Activated T-cell treated with anti-CD3 and anti-CD28 coated beads, Interleukin-2, amount 50 U/mL, for 72 hours (primary cell): ENCODE data around the gene NPAS2. TPM values are rescaled to one million over a fixed set of nuclear protein-coding genes. Genes with fewer than 3 reads are reported as not detected.
A peak's percentile ranks its signal among the peaks of the same experiment; 100 is the strongest.

Experiments used
- ATAC-seq, 2 donors: fragments of 150-1000 bp; cut with Tn5 transposase; replicated peaks in 1 of 2; 2 replicates each; pipeline ENCODE4 v1.10.0; 2021; ENCODE audit warnings: moderate library complexity in 2 of 2, mild to moderate bottlenecking in 1 of 2
- DNase-seq, 2 donors: peaks; one replicate each; pipeline ENCODE4 v3.0.0; 2021 to 2022; ENCODE audit warnings: mixed read lengths in 1 of 2
- H3K27ac Mint-ChIP-seq: one replicate; pipeline ENCODE4 v1.8.0; 2022; ENCODE audit warnings: mild to moderate bottlenecking, moderate library complexity, mixed read lengths
- H3K27me3 Mint-ChIP-seq: one replicate; pipeline ENCODE4 v1.8.0; 2022; ENCODE audit warnings: low read depth, mixed read lengths
- H3K36me3 Mint-ChIP-seq, 2 donors: one replicate each; pipeline ENCODE4 v1.8.0; 2022; ENCODE audit warnings: mixed read lengths in 2 of 2, mild to moderate bottlenecking in 1 of 2; ENCODE audit not compliant: insufficient read depth in 2 of 2
- H3K4me1 Mint-ChIP-seq: one replicate; pipeline ENCODE4 v1.8.0; 2022; ENCODE audit warnings: low read depth, mixed read lengths
- H3K4me3 Mint-ChIP-seq, 2 donors: one replicate each; pipeline ENCODE4 v1.8.0; 2022; ENCODE audit warnings: mild to moderate bottlenecking in 2 of 2, mixed read lengths in 2 of 2, moderate library complexity in 2 of 2
- H3K9me3 Mint-ChIP-seq, 2 donors: one replicate each; pipeline ENCODE4 v1.8.0; 2022; ENCODE audit warnings: mixed read lengths in 2 of 2
- total RNA-seq, 2 donors: library from RNA; stranded (reverse); gene quantifications; one replicate each; pipeline ENCODE4 v1.2.3, GENCODE V29; 2022

Gene NPAS2
- total RNA-seq, 2 donors from 2014 or later: 4.8 to 8.4 TPM

DNA sequence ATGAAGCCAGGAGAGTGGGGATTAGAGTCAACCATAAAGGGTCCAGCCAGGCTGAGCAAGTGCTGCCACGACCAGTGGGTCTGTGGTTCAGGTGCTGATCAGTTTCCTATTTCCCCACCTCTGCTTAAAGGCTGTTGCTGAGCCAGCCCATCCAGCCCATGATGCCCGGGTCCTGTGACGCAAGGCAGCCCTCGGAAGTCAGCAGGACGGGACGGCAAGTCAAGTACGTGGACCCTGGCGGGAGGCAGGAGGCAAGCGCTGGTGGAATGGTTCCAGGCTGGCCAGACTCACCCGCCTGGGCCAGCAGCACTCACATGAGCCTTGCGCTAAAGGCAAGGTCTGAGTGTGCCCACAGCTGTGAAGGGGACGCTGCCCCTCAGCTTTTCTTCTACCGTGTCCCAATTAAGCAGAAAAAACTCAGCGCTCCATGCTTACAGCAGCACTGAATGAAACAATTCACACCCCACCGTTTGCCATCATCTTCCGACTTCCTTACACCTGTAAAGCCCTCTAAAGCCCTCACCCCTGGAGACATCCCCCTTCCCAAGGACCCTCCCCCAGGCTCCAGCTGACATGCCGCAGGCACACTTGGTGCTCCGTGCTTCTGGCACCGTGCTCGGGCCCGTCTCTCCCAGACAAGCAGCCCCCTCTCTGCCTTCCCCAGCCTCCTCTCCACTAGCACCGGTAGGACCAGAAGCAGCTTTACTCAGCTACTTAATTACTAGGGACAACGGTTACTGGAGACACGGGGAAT lies 170.9 kb downstream of the NPAS2 start:
- ATAC-seq: no peak
- no peak overlapping the region for H3K27ac Mint-ChIP-seq
- H3K9me3 Mint-ChIP-seq: no peaks in the 10 kb centered on the region
- no peaks in the 10 kb centered on the region for H3K4me1 Mint-ChIP-seq
- H3K27me3 Mint-ChIP-seq: no peaks in the 10 kb centered on the region
- H3K36me3 Mint-ChIP-seq: no peaks in the 10 kb centered on the region
- DNase-seq: no peak
- H3K4me3 Mint-ChIP-seq: no peak overlapping the region

DNA sequence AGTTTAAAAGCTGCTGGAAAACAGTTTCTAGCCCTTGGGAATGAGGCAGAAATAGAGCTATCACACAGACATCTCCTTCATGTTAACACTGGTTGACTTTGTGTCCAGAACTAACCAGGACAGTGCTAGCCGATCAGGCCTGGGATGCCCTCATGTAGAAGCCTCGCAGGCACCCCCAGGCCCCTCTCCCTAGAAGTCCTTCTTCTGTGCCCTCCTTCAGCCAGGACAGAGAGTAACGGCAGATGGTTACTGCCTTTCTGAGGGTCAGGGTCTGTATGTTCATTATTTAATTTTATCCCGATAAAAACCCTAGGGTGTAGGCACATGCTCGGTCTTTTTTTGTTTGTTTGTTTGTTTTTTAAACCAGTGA lies 171.4 kb downstream of the NPAS2 start:
- H3K36me3 Mint-ChIP-seq: no peaks in the 10 kb centered on the region
- no peaks in the 10 kb centered on the region for H3K4me1 Mint-ChIP-seq
- DNase-seq (no peak), ATAC-seq (no peak)
- no peak overlapping the region for H3K4me3 Mint-ChIP-seq
- no peak overlapping the region for H3K27ac Mint-ChIP-seq
- no peaks in the 10 kb centered on the region for H3K27me3 Mint-ChIP-seq
- H3K9me3 Mint-ChIP-seq: no peaks in the 10 kb centered on the region

DNA sequence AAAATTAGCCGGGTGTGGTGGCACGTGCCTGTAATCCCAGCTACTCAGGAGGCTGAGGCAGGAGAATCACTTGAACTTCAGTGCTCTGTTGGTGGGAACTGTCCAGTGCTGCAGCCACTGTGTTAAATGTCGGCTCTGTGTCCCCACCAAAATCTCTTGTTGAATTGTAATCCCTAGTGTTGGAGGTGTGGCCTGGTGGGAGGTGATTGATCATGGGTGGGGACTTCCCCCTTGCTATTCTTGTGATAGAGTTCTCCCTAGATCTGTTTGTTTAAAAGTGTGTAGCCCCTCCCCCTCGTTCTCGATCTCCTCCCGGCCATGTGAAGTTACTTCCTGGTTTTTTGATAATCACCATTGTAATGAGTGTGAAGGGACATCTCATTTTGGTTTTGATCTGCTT lies 172.3 kb downstream of the NPAS2 start:
- Mint-ChIP-seq H3K4me3 (no peak overlapping the region), H3K27ac (no peak overlapping the region), H3K27me3 (no peaks in the 10 kb centered on the region), H3K36me3 (no peaks in the 10 kb centered on the region), H3K9me3 (no peaks in the 10 kb centered on the region), H3K4me1 (no peaks in the 10 kb centered on the region)
- ATAC-seq (no peak), DNase-seq (no peak)

DNA sequence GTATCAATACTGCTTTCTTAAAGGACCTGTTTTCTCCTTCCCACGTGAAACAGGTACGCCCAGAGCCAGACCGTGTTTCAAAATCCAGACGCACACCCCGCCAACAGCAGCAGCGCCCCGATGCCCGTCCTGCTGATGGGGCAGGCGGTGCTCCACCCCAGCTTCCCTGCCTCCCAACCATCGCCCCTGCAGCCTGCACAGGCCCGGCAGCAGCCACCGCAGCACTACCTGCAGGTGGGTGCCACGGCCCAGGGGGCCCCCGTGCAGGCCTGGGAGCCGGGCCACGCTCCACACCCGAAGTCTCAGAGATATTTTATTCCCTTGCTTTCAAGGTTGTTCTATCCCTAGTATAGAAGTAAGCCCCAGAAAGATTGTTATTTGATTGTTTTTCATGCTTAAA lies 173.4 kb downstream of the NPAS2 start:
- Mint-ChIP-seq H3K4me1 (no peaks in the 10 kb centered on the region), H3K36me3 (no peaks in the 10 kb centered on the region), H3K27me3 (no peaks in the 10 kb centered on the region), H3K4me3 (no peak overlapping the region), H3K27ac (no peak overlapping the region), H3K9me3 (no peaks in the 10 kb centered on the region)
- no peak for ATAC-seq
- no peak for DNase-seq

DNA sequence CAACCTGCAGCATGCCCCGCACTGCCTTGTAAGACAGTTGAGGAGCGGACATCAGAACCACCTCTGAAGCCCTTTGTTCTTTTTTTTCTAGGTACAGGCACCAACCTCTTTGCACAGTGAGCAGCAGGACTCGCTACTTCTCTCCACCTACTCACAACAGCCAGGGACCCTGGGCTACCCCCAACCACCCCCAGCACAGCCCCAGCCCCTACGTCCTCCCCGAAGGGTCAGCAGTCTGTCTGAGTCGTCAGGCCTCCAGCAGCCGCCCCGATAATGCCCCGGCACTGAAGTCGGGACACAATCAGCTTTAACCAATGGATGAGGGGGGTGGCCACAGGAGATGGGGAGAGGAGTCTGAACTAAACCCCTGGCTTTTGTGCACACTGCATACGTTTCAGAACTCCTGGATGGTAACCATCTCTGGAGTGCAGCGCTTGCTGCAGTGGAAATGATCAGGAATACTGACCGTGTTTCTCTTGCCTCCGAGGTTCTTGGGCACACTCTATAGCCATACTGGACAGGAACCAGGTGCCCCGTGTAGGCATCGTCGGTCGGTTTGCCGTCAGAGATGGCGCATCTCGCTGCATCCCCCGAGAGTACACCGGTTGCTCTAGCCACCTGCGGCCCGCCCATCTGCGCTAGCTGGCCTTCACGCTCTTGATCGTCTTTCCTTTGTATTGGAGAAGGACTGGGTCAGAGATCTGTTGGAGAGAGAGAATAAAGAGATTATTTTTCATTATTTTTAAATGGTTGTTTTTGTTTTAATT lies 175.6 kb downstream of the NPAS2 start:
- H3K4me3 Mint-ChIP-seq: no peak overlapping the region
- ATAC-seq: no peak
- no peaks in the 10 kb centered on the region for H3K36me3 Mint-ChIP-seq
- H3K4me1 Mint-ChIP-seq: no peaks in the 10 kb centered on the region
- H3K27ac Mint-ChIP-seq: no peak overlapping the region
- H3K9me3 Mint-ChIP-seq: no peaks in the 10 kb centered on the region
- H3K27me3 Mint-ChIP-seq: no peaks in the 10 kb centered on the region
- DNase-seq: no peak

DNA sequence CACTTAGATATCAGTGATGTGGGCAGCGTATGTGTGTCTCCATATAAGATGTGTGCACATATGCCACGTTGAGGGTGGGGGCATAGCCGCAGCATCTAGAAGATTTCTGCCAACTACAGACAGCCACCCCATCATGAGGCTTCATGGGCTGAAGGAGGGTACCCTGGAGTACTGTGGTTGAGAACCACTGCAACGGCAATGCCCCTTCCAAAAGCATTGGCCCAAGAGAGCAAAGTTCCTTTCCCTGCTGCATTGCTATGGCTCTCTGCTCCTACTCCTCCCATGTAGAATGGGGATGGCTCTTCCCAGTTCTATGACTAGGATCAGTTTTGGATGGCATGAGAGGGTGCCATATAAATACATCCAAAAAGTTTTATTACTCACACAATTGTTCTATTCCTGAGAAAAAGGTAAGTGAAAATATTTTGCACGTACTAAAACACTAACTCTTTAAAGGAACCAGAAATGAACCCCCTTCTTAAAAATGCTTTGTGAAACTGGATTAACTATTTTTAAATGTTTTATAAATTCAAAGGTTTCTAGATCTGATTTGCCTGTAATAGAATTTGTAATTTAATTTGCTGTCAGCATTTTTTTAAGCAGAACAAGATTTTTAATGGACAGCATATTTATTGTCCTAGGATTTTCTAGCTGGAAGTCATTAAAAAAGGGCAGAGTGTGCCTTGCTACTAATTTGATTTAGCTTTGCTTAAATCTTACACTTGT lies 177.7 kb downstream of the NPAS2 start:
- Mint-ChIP-seq H3K9me3 (peaks cover 0 to 2% of the 10 kb centered on the region in 2 donors), H3K27me3 (no peaks in the 10 kb centered on the region), H3K36me3 (peaks cover 2 to 3% of the 10 kb centered on the region in 2 donors), H3K4me1 (peaks cover 11% of the 10 kb centered on the region), H3K27ac (no peak overlapping the region), H3K4me3 (no peak overlapping the region)
- ATAC-seq (no peak), DNase-seq (no peak)

DNA sequence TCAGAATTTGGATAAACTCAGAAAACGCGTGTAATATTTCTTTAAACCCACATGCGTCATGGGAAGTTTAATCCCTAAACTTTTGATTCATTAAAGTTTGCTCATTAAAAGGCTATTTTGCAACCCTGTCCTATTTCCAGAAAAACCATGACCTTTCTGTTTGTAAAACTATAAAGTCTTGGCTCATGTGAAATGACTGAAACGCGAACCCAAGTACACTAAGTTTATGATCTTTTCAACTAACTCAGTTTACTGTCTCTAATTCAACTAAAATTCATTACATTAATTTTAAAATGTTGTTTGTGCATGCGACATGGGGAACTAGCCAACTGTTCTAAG lies 178.3 kb downstream of the NPAS2 start:
- peaks cover 14% of the 10 kb centered on the region for H3K4me1 Mint-ChIP-seq
- peaks cover 7 to 8% of the 10 kb centered on the region in 2 donors for H3K36me3 Mint-ChIP-seq
- no peak for ATAC-seq
- DNase-seq: no peak
- H3K4me3 Mint-ChIP-seq: no peak overlapping the region
- H3K27ac Mint-ChIP-seq: no peak overlapping the region
- peaks cover 0 to 2% of the 10 kb centered on the region in 2 donors for H3K9me3 Mint-ChIP-seq
- H3K27me3 Mint-ChIP-seq: no peaks in the 10 kb centered on the region

DNA sequence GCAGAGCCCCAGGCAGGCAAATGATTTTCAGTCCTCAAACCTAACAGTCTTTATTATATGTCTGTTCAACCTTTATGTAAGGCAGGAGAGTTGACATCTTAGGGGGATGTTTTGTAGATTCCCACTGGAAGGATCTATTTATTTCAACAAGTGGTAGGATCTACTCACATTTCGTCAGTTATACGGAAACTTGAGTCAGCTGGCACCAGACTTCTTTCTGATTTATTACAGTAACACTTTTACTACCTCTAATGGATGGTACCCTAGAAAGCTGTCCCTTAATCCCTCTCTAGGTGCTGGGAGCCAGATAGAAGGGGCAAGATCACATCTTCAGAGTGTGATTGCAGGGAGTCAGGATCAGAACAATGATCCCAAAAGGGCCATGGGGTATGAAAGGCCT lies 180.1 kb downstream of the NPAS2 start:
- Mint-ChIP-seq H3K4me3 (peak overlapping the region; percentile 8 to 15), H3K27ac (no peak overlapping the region), H3K27me3 (no peaks in the 10 kb centered on the region), H3K9me3 (peaks cover 0 to 2% of the 10 kb centered on the region in 2 donors), H3K36me3 (peaks cover 21 to 25% of the 10 kb centered on the region in 2 donors), H3K4me1 (peaks cover 32% of the 10 kb centered on the region)
- DNase-seq: no peak
- no peak for ATAC-seq

DNA sequence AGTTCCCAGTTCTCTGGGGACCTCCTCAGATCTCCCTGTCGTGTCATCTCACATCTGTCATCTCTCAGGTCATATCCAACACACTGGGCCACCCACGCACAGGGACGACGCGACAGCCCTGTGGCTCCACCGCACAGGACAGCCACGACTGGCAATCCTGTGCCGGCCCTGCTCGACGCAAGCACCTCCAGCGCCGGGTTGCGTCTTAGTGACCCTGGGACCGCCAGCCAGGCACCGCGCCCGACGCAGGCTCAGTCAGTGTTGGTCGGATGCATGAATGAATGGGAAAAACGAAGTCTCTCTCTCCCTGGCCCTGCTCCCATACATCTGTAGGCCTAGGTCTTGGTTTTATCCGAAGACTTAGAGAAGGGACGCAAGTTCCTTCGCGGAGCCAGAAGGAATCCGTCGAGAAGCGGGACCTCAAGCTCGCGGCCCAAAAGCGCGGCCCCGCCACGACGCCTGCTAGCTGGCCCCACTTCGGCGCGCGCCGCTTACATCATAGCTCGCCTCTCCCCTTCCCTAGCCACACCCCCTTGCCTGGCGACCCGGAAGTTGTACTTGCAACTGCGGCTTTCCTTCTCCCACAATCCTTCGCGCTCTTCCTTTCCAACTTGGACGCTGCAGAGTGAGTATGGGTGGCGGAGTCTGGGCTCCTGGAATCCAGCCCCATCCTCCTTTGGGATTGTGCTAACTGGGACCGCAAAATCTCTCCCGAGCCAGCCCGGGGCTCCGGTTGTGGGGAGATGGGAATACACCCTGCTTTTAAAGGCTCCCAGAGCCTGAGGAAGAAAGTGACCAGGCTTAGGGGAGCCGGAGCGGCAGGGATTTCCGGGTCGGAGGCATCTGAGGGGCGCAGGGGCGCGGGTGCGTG lies 182.0 kb downstream of the NPAS2 start, which contains the start of gene RPL31:
TSS of gene RPL31 (plus strand) at position 599 of the 871 bp plus-strand sequence. CDS start 413 bp downstream, outside the sequence.
- peak within 1 kb of the TSS; percentile 90 for H3K27ac Mint-ChIP-seq
- H3K27me3 Mint-ChIP-seq: no peaks in the 10 kb centered on the region
- DNase-seq (peak; percentile 96 to 98), ATAC-seq (peak; percentile 95 to 97)
- H3K4me1 Mint-ChIP-seq: peaks cover 51% of the 10 kb centered on the region
- peaks cover 0 to 2% of the 10 kb centered on the region in 2 donors for H3K9me3 Mint-ChIP-seq
- peak within 1 kb of the TSS; percentile 89 to 99 for H3K4me3 Mint-ChIP-seq
- H3K36me3 Mint-ChIP-seq: peaks cover 27 to 42% of the 10 kb centered on the region in 2 donors

DNA sequence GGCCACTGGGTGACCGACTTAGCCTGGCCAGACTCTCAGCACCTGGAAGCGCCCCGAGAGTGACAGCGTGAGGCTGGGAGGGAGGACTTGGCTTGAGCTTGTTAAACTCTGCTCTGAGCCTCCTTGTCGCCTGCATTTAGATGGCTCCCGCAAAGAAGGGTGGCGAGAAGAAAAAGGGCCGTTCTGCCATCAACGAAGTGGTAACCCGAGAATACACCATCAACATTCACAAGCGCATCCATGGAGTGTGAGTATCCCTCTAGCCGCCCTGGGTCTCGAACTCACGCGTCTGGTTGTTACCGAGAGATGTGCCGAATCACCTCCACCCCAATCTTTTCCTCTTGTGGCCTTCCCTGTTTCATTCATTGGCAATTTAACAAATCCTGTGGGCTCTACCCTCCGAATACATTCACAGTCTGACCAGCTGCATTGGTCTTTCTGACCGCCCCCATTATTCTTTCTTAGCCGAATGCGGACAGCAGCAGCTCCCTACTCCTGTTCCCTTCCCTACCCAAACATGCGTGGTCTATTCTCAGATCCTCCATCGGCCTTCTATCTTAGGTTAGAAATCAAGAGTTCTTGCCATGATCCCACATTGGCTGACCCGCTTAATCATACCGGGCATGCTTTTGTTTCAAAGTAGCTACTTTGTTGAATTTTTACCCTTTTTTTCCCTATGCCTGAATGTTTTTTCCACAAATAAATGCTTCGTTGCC lies 182.8 kb downstream of the NPAS2 start:
- H3K4me1 Mint-ChIP-seq: peaks cover 59% of the 10 kb centered on the region
- H3K9me3 Mint-ChIP-seq: peaks cover 0 to 2% of the 10 kb centered on the region in 2 donors
- ATAC-seq (no peak), DNase-seq (no peak)
- H3K4me3 Mint-ChIP-seq: peak overlapping the region; percentile 89 to 99
- H3K27me3 Mint-ChIP-seq: no peaks in the 10 kb centered on the region
- H3K27ac Mint-ChIP-seq: peak overlapping the region; percentile 90
- H3K36me3 Mint-ChIP-seq: peaks cover 29 to 44% of the 10 kb centered on the region in 2 donors

DNA sequence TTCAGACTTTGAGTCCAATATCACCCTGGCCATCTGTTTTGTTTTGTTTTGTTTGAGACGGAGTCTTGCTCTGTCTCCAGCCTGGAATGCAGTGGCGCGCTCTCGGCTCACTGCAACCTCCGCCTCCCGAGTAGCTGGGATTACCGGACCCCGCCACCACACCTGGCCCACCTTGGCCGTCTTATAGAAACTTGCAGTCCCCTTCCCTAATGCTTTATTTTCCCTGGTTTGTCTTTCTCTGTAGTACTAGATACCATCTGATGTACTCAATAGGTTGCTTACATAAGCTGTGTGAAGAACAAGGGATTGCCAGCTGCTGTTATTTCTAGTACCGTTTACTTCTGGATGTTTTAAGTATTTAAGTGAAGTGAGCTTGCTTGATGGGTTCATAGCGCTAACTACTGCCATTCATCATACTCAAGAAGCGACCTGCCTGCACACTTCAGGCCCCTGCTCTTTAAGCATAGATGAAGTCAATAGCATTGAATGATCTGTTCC lies 183.4 kb downstream of the NPAS2 start:
- Mint-ChIP-seq H3K9me3 (peaks cover 0 to 2% of the 10 kb centered on the region in 2 donors), H3K4me1 (peaks cover 65% of the 10 kb centered on the region), H3K36me3 (peaks cover 29 to 46% of the 10 kb centered on the region in 2 donors), H3K27ac (peak overlapping the region; percentile 90), H3K27me3 (no peaks in the 10 kb centered on the region), H3K4me3 (peak overlapping the region; percentile 89 to 99)
- ATAC-seq (no peak), DNase-seq (no peak)
